ENCODE measurements around the gene NHSL1.
"Not testable (repeated sequence)": the region's sequence is repeated elsewhere in the genome, so short reads cannot be mapped to it uniquely, and the experiment has no call there.

The NHSL1 gene

DNA sequence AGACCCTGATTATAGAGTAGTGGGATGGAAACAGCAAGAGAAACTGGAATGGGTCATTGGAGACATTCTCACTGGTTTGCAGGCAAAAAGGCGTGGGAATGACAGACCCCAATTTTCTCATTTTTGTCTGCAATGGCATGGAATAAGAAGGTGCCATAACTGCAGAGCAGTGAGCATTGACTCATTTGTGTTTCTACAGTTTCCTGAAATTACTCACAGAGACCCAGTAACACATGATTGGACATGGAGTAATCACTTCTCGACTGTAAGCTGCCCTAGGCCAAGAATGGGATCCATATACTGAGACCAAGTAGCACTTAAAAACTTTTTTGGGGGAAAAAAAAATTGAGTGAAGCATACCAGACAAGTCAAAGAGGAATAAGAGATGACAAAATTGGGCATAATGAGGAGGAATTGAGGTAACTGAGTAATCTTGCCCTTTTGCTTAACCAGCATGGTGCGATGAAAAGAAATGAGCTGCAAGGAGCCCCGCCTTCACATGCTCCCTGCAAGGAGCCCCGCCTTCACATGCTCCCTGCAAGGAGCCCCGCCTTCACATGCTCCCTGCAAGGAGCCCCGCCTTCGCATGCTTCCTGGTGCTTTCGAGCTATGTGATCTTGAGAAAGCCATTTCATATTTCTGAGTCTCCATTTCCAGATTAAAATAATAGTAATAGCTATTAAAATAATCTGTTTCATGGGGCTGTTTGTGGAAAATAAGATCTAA is 44.1 kb downstream of the NHSL1 start:
- DNase-seq: peak; percentile 38 to 62

DNA sequence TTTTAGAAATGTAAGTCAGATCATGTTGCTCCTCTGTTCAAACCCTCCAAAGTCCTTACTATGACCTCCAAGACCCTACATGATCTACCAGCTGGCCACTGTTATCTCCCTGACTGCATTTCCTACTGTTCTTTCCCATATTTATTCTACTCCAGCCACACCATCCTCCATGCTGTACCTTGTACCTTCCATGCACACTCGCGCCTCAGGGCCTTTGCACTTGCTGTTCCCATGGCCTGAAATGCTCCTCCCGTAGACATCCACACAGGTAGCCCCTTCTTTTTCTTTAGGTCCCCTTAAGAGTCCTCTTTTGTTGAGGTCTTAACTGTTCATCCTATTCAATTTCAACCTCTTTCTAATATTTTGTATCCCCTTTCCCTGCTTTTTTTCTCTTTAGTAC is 48.3 kb downstream of the NHSL1 start:
- DNase-seq: no peak

DNA sequence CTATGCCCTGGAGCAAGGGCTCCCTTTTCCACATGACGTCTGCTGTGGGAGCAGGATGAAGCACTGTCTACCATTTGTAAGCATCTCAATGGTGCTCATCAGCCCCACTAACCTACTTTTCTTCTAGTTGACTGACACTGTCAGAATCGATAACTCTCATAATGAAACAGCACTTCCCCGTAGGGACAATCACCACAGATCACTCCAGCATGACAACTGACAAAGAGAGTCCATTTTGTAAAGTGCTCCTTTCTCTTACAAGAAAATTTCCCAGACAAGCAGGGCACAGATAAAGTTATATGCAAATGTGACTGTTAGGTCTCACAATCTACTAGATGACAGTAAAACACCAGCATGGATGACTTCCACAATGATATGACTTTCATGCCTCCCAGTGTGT is 48.8 kb downstream of the NHSL1 start:
- no peak for DNase-seq

DNA sequence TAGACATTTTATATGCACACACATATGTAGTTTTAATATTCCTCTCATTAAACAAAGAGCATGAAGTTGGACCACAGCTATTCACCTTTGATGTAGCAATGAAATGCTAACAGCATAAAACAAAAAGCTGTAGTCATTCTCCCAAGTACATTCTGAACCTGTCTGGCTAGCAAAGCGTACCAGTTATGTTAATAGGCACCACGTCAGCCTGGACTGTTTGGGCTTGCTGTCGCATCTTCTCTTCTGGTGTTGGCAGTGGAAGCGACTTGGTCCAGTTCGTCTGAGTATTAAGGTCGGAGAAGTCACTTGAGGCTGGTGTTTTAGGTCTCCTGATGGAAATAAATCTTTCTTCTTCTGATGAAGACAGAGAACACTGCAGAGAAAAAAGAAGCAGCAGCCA is 52.5 kb downstream of the NHSL1 start:
- DNase-seq: no peak

DNA sequence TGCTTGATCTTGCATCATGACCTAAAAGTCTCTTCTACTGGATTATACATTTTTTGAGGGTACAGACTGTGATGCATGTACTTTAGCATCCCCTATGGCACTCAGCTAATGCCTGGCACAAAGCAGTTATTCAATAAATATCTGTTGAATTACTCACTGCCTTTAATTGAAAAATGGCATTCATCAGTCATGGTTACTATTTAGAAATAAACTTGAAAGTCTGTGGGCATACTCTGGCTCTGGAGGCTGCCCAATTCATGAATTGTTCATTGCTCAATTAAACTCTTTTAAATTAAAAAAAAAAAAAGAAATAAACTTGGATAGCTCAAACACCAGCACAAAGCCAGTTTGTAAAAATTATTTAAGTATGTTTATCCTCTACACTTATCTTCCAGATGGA is 55.3 kb downstream of the NHSL1 start:
- no peak for DNase-seq

DNA sequence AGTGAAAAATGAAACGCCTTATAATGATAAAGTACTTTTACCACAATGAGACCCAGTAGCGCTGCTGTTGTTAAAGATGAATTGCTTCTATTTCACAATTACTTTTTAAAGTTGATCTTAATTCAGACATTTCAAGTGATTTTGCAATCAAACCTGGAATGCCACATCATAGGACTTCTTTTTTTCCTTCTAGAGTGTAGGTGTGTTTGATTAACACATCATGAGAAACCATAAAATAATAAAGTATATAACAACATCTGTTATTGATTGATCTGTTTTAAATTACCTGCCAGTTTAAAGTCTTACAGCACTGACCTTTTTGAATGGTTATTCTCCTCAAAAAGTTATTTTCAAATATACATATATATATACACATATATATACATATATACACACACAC is 56.6 kb downstream of the NHSL1 start:
- no peak for DNase-seq

DNA sequence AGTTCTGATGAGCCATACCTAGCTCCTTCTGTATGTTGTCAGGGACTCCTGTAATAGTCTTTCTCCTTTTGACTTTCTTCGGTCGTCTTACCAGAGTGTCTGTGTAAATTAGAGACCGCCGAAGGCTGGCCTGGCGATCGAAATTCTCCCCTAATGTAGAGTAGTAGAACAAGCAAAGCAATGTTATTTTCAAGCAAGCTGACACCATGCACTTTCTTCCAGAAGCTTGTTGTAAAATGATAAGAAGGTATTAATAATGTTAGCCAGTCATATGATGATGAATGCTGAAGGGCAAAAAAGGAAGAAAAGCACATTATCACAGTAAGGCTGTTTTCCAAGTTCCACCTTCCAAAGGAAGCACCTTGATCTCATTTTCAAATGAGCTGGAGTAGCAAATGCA is 57.3 kb downstream of the NHSL1 start:
- DNase-seq: no peak

DNA sequence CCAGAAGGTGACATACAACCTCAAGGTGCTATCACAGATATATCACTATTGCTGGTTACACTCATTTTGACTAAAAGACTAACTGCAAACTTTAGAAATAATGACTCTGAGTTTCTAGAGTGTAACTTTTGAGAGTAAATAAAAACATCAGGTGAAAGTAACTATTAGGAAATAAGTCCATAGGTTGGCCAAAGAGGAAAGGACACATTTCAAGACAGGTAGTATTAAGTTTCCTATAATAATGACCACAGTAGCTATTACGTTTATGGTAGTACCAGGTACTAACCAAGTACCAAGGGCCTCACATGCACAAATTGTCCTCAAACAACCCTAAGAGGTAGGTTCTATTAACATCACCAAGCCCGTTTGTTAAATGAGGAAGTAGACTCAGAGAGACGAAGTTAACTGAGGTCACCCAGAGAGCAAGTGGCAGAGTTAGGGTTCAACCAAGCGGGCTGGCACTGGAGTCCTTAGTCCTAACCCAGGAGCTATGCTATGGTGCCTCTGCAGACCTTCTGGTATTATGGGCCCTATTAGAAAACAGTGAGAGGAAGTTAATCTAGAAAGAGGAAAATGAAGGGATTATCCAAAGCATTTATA is 58.4 kb downstream of the NHSL1 start:
- no peak for DNase-seq

DNA sequence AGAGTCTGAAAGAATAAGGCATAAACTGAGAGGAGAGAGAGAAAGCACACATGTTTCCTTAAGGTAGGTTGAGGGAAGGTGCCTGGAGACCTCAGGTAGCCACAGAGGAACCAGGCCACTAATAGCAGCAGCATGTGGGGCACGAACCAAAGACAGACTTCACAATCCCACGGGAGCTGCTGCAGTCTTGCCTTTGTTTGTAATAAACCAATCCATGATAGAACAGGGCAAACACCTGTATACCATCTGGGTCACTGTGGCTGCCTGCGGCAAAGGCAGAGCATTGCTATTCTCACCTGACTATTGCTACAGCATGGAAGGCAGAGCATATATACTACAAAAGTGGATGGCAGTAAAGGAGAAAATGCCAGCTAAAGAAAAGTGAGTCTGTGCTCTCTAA is 59.0 kb downstream of the NHSL1 start:
- no peak for DNase-seq

DNA sequence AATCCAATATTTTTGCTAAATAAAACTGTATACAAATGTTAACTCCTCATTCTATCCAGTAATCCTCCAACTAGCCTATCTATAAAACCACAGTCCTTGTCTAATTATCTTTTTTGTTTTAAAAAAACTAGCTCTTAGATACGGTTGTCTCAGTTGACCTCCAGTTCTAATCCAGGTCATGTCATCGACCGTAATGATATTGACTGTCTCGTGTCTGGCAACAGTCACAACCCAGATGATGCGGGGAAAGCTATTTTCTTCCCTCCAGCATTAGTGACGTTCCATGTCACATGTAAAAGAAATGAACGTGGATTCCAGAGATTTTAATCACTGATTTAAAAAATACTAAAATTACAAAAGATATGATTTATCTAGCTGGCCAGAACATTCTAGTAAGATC is 59.7 kb downstream of the NHSL1 start:
- no peak for DNase-seq

DNA sequence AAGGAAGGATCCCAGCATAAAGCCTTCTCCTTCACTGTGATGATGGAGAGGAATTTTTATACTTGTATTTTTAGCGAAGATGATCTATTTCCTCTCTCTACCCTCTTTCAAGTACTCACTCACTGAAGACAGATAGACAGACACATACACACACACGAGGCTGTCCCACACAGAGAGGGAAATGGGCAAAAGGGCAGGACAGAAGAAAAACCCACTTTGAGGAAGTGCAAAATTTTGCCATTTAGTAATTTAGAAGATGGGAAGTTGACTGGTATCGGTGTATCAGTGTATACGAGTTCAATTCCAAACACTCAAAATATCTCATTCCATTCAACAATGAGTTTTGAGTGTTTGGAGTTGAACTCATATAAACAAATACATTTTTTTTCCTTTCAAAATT is 64.4 kb downstream of the NHSL1 start:
- no peak for DNase-seq

DNA sequence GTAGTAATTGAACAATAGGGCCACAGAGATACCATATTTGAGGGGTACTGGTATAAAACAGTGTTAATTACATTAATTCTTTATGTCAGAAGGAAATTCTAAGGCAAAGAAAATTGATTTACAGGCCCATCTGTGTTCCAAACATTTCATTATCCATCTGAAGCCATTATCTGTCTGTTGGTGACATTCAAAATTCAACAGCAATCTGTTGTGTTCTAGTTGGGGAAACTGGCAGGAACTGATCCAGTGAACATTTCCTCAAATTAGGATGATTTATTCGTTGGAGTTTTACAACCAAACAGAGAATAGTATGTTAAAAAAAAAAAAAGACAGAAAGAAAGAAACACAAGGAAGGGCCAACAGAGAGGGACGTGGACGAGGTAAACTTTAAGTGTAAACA is 65.2 kb downstream of the NHSL1 start:
- no peak for DNase-seq

DNA sequence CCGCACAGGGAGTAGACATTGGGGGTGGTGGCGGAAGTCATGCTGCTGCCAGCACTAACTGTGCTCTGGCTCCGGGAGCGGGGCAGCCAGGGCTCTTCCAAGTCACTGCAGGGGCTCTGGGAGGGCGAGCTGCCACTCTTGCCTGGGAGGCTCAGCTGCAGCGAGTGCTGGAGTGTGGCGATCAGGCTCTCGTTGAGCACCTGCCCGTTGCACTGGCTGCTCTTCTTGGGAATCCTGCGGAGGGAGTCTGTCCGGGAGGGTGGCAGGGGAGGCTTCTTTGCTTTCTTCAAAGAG is 67.3 kb downstream of the NHSL1 start:
- no peak for DNase-seq

DNA sequence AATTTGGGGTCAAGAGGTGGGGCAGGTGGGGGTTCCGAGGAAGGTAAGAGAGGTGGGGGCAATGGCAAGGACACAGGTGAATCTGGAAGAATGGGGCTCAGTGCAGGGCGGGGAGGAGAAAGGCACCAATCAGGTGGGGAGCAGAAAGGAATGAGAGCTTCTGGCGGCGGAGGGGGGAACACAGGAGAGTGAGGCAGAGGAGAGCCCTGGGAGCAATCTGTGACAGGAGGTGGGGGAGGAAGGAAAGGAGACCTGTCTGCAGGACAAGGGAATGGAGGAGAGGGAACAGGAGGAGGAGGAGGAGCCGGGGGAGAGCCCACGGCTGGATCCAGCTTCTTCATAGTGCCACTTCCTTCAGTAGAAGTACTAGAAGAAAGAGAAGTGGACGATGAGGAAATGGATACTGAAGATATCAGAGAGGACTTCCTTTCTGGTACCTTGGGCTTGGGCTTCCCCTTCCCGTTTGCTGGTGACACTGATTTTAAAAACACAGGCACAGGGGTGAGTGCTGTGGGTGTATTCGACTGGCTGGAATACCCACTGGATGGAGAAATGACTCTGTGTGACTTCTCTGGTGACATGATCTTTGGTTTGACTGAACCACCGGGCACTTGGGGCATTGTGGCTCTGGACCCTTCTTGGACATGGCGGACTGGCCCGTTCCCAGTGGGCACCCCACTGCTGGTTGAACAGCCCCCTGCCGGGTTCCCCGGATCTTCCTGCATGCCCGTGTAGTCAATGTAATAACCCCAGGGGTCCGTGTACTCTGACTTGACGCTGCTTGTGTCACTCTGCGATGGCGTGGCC is 67.8 kb downstream of the NHSL1 start:
- DNase-seq: no peak

DNA sequence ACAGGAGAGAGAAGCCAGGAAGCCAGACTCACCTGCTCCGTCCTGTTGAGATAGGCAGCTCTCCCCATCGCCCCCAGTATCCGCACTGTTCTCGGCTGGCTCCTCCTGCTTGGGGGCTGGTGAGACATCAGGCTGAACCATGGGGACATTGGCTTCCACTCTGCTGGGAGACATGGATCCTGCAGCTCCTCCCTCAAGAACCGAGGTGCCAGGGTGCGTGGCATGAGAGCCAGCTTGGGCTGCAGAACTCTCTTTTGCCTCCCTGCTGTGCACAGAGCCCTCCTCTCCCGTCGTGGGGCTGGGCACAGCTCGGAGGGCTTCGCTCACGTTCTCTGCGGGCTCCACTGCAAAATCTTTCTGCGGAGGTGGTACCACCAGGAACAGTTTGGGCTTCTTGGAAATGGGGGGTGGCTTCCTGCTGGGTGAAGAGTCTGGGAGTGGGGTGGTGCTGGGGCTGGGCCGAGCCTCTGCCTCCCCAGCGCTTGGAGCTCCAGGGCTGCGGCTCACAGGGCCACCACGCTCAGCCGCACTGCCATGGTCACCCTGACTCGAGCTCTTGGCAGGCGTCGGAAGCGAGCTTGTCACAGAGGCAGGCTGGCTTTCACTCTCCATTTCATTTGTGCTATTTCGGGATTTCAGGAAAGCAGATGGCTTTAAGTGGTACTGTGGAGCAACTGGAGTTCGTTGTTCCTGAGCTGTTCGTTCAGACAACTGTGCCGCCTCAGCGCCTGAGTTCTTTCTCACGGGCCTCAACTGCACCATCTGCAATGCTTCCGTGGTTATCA is 68.7 kb downstream of the NHSL1 start:
- DNase-seq: no peak

DNA sequence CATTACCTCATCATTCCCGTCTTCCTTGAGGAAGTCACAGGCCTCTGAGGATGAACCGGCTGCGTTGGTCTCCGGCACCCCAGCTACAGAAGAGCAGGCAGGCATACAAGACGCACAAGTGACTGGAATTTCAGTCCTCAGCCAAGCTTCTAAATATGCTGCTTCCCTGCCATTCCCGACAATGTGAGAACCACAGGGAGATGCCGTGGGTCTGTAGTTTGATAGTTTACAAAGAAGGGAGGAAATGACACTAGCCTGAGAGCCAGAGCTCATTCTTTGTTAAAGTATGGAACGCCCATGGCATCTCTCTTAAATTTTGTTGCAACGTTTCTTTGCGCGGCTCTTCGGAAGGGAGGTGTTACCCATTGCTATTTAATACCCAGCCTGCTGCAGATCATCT is 69.5 kb downstream of the NHSL1 start:
- DNase-seq: no peak

DNA sequence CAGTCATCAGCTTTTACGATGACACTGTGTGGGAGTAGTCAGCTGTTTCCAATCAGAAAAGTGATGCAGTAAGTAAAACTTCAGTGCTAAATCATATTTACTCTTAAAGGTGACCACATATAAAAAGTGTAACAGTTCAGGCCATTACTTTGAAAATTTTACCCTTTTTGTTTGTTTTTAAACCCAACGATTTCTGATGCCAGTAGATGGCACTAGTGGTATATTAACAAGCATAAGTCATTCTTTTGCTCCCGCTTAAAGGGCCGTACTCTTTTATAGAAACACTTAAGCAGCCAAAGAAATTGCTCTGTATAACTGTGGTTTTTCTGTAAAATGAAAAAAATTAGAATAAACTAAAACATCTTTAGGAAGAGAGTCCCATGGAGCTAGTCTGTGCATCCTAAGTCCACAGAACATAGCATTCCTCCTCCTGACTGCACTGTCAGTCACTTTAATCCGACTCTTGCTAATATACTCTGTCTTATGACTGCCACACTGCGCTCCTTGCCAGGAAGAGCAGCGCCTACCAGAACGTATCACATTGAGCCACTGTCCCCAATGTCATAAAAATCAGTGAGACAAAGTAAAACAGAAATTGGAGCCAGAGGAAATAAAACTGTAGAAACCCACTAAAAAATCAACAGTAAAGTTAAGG is 70.2 kb downstream of the NHSL1 start:
- DNase-seq: peak in 1 of 2 donors; percentile 20

DNA sequence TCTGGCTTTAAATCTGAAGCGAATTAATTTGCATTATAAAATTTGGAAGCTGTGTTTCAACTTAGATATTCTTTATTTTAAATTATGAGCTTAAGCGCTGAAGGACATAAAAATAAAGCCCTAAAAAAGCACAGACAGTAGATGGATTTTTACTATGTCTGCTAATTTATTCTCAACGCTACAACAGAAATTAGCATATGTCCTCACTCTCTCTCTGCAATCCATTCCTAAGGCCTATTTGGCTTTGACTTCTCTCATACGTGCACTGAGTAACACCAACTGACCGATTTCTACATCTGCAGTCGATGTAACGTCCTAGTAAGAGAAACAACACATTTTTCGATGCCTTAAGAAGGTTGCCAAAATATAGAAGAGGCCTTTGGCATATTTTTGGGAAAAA is 71.6 kb downstream of the NHSL1 start:
- DNase-seq: no peak

DNA sequence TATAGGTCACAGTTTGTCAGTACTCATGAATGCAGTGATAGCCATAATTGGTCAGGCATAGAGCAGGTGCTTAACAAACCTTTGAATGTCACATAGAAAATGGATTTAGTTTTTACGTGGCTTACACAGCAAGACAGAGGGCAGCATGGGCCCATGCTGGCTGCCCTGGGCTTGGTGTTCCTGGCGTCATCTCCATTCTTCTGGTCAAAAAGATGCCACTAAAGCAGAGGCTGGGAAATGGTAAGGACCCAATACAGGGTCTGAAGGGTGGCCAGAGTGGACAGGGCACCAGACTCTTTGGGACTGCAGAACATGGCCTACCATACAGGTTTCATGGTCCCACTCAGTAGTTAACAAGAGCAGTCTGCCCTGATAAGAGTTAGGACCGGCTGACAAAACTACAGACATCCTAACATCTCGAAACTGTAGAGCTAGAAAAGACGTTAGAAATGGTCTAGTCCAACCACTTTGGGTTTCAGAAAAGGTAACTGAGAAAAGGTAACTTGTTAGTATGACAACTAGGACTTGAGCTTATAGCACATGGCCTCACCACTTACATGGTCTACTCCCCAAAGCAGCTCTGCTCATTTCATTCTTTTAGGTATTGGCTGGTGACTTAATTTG is 72.7 kb downstream of the NHSL1 start:
- no peak for DNase-seq

DNA sequence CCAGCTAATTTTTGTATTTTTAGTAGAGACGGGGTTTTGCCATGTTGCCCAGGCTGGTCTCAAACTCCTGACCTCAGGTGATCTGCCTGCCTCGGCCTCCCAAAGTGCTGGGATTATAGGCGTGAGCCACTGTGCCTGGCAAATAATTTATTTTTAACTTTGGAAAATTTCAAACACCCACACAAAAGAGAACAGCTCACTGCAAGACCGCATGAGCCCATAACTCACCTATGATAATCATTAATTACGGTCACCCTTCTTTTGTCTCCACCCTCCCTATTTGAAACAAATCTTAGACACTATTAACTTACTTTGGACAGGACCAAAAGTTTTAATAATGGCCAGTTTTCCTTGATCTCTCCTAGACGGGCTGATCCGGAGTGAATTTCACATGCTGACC is 74.0 kb downstream of the NHSL1 start:
- not testable (repeated sequence) for DNase-seq

DNA sequence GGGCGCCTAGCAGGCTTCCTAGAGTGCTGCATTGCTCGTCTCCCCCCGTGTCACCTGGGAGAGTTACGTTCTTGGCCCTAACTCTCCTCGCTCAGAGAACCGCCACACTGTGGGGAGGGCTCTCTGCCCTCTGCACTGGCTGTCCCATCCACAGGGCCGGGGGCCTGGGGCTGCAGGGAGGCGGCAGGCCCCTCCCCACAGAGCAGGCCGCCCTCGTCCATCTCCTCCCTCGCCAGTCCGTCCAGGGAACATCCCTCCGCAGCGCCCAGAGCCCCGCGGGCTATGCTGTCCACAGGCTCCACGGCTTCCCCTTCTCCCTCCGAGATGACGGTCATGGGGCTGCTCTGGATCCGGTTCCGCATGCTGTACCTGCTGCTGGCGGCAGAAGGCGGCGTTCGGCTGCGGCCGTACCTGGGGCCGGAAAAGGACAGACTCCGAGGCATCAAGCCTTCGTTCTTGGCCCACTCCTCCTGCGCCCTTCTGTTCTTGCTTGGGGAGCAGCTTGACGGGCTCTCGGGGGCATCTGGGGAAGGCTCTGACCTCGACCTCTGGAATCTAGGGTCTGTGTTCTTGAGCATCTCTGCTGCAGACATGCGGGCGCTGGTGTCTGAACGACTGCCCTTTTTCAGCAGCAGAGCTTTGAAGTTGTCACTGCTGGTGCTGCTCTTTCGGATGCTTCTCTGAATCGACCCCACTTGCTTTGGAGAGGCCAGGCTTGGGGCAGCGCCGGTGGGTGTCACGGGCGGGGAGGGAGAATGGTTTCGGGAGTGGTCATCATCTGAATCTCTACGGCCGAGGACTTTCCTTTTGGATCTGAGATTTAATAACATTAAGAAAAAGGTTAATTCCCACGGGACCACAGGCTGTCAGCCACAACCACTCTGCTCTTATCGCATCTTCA is 75.0 kb downstream of the NHSL1 start:
- no peak for DNase-seq

DNA sequence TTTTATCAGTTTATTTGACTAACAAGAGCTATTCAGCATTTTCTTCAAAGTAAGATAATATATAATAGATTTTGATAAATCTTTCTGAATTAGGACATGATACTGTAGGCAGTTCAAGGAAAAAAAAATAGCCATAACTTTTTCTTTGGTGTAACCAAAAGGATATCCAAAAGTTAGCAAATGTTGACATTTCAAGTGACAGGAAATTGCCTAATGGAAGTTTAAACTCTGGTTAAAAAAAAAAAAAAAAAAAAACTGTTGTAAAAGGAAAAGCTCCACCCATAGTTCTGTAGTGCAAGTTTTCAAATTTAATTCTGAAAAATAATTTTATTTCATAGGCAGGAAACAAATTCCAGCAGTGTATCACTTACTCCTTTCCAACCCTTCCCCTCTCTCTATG is 76.4 kb downstream of the NHSL1 start:
- no peak for DNase-seq

Measured in activated CD4-positive, alpha-beta T cell treated with anti-CD3 and anti-CD28 coated beads for 4 hours (primary cell).